ENCODE results near the gene MVB12B.

MVB12B gene

GRCh38 chr9:126389992-126390391 lies 63.4 kb downstream of the MVB12B start:
- no peak for DNase-seq

DNA sequence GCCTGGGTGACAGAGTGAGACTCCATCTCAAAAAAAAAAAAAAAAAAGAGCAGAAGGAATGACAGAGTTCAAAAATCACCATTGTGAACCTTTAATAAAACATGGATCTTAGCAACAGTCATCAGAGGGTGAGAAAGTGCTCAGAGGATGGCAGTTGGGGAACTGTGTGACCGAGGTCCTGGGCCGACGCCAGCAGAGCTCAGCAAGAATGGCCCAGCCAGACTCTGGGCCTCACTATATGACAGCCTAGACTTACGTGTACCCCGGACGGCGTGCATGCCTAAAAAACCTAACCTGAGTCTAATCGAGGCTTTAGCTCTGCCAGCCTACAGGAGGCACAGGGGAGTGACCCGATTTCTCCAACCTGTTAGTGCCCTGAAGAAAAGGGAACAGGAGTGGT lies 64.3 kb downstream of the MVB12B start:
- no peak for DNase-seq

DNA sequence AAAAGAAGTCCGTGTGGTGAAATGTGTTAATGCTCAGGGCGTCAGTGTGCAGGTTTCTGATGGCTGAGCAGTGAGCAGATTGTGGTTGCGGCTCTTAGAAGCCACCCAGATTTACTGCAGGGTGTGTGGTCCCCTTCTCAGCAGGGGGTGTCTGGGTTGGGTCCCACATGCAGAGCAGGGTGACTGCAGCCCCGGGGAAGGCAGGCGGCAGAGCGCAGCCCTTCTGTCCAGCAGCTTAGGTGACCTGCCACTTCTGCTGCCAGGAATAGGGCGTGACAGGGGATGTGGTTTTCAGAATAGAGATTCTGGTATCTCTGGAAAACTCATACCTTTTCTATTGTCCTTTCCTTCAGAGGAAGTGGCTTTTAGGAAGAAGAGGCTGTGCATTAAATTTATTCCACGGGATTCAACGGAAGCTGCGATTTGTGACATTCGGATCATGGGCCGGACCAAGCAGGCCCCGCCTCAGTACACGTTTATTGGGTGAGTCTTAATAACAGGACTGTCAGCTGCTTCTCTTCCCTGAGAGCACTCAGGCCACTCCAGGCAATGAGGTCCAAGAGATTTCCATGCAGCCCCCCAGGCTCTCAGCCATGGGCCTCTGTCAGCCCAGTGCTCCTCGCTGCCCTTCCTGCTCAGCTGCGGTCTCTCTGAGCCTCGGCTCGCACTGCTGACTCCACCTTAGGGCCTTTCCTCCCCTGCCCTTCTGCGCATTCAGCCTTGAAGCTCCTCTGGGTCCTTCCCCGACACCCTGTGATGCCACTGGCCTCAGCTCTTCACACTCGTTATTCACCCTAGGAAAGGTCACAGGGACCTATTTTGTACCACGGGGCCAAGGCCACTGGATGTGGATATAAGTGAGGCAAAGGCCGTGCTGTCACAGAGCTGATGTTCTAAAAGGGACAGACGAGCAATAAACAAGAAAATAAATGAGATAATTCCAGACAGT lies 65.4 kb downstream of the MVB12B start:
- no peak for DNase-seq

- DNase-seq, result no peak
Observed at GRCh38 chr9:126392662-126393371, 66.2 kb downstream of the MVB12B start.

- DNase-seq, result no peak
Observed at GRCh38 chr9:126393876-126394275, 67.2 kb downstream of the MVB12B start.

GRCh38 chr9:126394802-126395201 lies 68.2 kb downstream of the MVB12B start:
- DNase-seq, result no peak

DNA sequence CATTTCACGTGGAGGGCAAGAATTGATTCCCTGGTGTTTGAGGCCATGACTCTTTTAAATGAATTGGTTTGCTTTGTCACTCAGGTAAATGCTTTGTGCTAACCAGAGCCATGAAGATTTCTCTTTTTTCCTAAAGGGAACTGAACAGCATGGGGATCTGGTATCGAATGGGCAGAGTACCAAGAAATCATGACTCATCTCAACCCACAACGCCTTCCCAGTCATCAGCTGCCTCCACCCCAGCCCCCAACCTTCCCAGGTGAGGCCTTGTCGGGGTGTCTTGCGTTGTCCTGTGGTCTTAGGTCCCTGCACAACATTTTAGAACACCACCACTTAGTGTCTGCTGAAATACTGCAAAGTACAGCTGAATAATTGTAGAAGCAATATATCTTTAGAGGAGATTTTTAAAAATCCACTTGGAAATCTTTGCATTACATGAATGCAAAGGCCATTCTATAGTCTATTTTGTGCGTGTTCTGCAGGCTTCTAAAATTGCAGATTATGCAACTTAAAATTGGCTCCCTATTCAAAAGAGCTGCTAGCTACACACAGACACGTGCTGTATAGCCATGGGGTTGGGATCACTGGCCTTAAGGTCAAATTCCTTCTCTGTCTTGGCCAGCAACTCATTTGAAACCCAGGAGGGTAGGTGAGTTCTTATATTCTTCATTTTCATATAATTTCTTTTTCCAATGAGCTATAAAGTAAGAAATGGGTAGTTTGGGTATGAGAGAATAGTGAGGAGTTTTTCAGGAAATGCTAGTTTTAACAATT lies 69.0 kb downstream of the MVB12B start:
- no peak for DNase-seq

- DNase-seq, result peak; percentile 24
Observed at GRCh38 chr9:126397056-126397455, 70.4 kb downstream of the MVB12B start.

DNA sequence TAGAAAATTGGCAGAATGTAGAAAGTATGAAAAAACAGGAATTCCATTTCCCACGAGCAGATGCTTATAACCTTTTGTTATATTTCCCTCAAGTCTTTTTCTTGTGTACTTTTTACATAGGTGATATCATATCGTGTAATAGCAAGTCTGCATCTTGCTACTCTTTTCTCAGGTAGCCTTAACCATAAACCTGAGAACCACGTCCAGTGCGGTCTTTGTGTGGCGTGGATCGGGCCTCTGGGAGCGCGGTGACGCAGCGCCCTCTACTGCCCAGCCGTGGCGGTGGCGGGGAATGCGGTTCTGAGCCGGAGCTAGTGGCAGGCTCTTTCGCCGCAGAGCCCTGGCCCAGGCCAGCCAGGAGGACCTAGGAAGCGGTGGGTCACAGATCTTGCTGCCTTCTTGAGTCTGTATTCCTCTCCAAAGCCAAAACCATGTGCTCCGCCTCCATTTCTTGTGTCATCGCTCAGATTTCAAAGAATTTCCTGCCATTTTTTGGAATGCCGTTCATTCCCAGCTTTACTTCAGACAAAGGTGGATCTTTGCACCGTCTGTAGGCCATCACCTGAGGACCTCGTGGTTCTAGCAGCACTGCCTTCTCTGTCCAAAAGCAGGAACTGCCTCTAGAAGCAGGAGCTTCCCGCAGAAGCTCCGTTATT lies 71.9 kb downstream of the MVB12B start:
- peak; percentile 73 for DNase-seq

DNA sequence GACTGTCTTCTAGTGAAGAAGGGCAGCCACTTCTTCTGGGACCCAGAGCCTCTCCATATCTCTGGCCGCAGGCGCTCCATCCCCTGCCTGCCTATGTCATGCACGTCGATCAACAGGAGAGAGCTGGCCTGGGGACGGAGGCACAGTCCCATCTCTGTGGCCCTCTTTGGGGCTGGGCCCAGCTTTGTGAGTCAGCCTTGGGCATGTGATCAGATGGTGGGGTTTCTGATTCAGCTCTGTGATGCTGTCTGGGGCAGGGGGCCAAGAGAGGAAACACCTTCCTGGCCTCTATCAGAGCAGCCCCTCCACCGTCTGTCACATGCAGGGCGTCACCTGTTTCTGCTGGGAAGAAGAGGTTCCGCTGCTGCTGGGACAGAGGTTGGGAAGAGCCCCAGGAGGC lies 72.6 kb downstream of the MVB12B start:
- no peak for DNase-seq

DNA sequence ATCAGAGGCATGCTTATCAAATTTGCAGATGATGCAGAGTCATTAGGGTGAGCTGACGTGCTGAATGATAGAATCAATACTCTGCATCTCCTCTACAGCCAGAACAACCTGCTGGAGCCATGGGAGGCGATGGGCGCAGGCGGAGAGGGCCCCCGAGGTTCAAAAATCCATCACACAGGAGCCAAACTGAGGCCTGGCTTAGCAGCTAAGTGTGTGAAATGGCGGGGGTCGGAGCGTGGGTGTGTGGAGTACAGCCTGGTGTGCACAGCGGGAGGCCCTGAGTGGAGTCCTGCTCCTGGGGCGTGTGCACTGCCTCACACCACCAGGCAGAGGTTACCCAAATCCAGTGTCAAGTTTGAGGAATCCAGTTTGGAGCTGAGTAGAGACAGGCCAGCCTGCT lies 73.2 kb downstream of the MVB12B start:
- no peak for DNase-seq

- no peak for DNase-seq
Observed at GRCh38 chr9:126400571-126400970, 73.9 kb downstream of the MVB12B start.

DNA sequence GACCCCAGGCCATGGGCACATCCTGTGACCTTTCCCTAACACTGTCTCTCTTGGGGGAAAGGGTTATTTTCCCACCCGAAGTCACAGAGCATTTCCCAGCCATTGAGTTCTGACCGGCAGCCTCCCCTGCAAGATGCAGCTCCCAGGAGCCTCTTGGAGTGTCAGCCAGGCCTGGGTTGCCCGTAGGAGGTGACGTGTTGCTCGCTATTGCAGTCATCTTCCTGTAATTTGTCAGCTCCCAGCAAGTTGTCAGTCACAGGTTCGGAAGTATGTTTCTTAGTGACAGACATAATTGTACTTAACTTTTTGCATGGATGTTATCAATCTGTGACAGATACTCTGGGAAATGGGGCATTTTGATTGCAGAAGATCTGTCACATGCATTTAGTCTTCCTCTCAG lies 74.5 kb downstream of the MVB12B start:
- DNase-seq, result no peak

DNA sequence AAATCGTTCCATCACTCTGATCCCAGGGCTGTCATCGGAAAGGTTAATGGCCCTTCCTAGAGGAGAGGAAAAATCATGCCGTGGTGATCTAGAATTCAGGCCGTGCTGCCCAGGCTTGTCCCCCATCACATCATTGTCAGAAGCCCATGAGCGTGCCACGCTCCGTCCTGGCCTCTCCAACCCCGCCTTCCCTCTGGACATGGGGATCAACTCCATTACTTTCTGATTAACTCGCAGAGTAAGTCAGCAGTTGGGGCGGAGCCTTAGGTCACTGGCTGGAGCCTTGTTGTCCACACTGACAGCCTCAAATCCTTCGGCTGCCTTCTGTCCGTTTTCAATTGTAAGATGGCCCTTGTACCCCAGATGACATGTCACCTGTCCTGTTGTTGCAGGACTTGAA lies 75.0 kb downstream of the MVB12B start:
- no peak for DNase-seq

DNA sequence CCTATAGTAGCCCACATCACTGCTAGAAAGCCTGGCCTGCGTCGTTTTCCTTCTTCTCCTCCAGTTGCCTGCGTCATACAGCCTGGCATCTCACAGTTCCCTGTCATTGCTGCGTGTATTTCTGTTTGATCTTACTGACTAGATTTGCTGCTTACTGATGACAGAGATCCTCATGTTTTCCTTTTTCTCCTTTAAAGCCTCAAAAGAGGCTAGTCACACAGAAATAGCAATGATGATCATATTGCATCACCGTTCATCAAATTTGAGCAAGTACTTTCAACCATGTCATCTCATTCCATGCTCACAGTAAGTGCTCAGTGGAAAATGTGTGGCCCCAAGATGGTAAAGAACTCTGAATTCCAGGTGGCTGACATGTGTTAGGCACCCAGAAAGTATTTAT lies 76.8 kb downstream of the MVB12B start:
- DNase-seq, result no peak

DNA sequence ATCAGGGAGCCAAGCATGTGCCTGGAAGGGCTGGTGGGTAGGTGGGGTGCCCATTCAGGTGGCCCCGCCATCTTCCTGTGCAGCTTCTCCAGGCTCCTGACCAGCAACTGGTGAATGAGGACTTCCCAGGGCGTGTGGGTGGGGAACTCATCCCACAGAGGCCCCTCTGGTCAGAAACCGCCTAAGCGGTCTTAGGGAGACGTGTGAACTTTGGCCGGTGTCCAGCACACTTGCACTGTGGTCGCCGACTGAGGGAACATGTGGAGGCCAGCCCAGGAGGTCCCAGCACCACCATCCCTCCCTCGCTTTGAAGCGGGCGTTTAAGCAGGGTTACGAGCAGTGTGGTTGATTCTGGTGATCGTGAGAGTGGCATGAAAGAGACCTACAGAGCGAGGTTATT lies 77.8 kb downstream of the MVB12B start:
- no peak for DNase-seq

DNA sequence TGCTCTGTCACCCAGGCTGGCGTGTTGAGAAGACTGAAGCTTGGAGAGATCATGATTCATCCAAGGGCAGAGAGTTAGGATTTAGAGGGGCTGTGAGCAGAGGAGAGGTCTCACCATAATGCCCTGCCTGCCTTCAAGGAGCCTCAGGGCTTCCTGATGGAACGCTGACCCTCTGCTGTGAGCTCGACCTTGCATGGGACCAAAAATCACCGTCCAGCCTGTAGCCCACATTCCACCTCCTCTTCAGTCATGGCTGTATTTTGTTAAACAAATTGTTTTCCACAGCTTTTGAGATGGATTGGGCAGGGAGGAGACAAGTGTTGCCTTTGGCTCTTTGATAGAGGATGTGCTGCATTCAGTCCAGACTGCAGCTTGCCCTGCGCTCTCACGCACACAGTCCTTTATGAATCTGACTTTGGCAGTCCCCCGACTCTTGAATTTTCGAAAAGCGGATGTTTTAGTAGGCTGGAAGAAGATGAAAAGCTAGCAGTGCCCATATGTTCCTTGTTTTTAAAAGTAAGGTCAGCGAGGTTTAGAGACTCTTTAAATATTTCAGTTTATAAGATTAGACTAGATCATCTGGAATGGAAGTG lies 79.5 kb downstream of the MVB12B start:
- no peak for DNase-seq

GRCh38 chr9:126407114-126407870 lies 80.7 kb downstream of the MVB12B start:
- no peak for DNase-seq

GRCh38 chr9:126408004-126408403 lies 81.4 kb downstream of the MVB12B start:
- no peak for DNase-seq

- no peak for DNase-seq
Observed at GRCh38 chr9:126410229-126410628, 83.6 kb downstream of the MVB12B start.

DNA sequence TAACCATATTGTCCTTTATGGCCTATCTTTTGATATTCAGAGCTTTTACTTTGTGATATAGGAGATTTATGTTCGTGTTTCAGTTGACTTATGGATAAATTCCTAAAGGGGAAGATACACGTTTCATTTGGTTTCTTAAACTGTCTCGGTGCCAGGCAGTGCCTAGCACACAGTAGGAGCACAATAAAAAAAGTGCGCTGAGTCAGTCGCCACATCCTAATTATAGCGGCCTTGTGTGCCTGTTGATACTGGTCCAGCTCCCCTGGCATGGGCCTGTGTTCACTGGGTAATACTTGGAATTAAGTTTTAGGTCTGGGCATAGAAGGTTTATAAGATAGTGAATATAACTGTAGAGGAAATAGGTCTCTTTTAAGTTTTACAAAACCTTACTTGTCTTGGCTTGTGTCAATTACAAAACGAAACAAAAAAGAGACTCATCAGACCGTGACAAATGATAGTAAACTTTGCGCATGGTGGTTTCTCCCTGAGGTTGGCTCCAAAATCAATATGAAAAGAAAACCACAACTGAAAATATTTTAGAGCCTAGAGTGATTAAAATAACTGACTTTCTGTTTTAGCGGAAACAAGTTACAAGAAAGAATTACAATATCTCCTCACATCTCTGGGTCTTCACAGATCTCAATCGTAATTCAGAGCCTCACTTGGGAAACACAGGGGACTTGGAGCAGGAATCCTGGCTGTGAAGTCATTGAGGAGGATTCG lies 84.8 kb downstream of the MVB12B start:
- no peak for DNase-seq

Data from stimulated activated CD4-positive, alpha-beta T cell treated with anti-CD3 and anti-CD28 coated beads, Interleukin-12 subunit alpha, Interleukin-12 subunit beta, amount 100 ng/mL, for 4 hours (primary cell).